Measurements from ENCODE around the gene LIMS2. TPM values are rescaled to one million over a fixed set of nuclear protein-coding genes. Genes with fewer than 3 reads are reported as not detected.

LIMS2 gene
- total and polyA plus RNA-seq, 2 of the 8 experiments (the other 6 are each of a cell fraction or from before 2014, with no cell fraction given) = 3.3 to 4.8 TPM

DNA sequence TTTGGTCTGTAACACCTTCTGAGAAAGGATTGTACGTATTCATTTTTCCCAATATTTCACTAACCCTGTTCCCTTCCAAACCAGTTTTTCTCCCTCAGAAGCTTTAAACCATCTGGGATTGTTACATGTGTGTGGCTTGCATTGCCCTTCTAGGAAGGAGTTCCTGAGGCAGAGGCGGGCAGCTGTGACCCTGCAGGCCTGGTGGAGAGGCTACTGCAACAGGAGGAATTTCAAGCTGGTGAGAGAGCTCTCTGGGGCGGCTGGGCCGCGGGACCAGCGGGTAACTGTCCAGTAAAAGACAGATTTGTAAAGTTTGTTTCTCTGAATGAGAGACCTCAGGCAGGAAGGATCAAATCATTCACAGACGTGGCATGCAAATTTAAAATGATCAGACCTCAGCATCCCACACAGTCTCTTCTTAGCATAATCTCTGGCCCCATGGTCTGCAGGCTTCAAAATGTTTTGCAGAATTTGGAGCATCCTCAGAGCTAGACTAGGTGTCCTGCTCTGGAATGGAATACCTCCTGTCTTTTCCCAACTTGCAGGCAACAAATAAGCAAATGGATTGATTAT, 69.6 kb downstream of the LIMS2 start:
- Histone ChIP-seq H4K20me1 (replicated peaks in 1 of 2; ENCODE audit: control insufficient read depth in 1 of 2, insufficient read depth in 2 of 2, low read length in 2 of 2) (no peaks in the 10 kb centered on the region), H4K5ac (ENCODE audit: insufficient read length, low read depth, low read length) (no peak overlapping the region), H3K9me3 (ENCODE audit: insufficient read depth in 2 of 2, low read depth in 1 of 2, low read length in 1 of 2) (no peaks in the 10 kb centered on the region; a peak in 1 of 4 replicates), H3K23ac (ENCODE audit: insufficient read length) (no peak overlapping the region), H3K18ac (ENCODE audit: extremely low read depth, low read length) (no peak overlapping the region), H2BK12ac (ENCODE audit: low read depth, low read length) (no peak overlapping the region), H3K9ac (replicated peaks in 1 of 4; ENCODE audit: extremely low read depth in 1 of 4, low read depth in 3 of 4, low read length in 3 of 4) (no peak overlapping the region), H2AK5ac (ENCODE audit: low read depth, low read length) (no peak overlapping the region), H3K4me3 (ENCODE audit: extremely low read depth in 1 of 4, insufficient read depth in 2 of 4, low read depth in 3 of 4, low read length in 4 of 4) (no peak overlapping the region), H2BK15ac (ENCODE audit: low read length) (no peak overlapping the region), H3K4me1 (replicated peaks in 1 of 4; ENCODE audit: control insufficient read depth in 3 of 4, insufficient read depth in 4 of 4, low read length in 3 of 4) (no peaks in the 10 kb centered on the region), H2BK120ac (replicated peaks; ENCODE audit: low read depth, low read length) (no peak overlapping the region), H4K8ac (ENCODE audit: extremely low read depth, insufficient read depth, low read length) (peak overlapping the region; percentile 43; the same call in 1 of the 2 replicates), H3K79me1 (ENCODE audit: low read depth, low read length) (no peaks in the 10 kb centered on the region), H3K4me2 (ENCODE audit: insufficient read depth in 1 of 2, low read depth in 2 of 2, low read length in 2 of 2) (no peak overlapping the region), H2BK5ac (ENCODE audit: low read depth, low read length) (no peak overlapping the region), H3K27me3 (replicated peaks in 1 of 4; ENCODE audit: control insufficient read depth in 3 of 4, extremely low read depth in 1 of 4, insufficient read depth in 3 of 4, low read length in 3 of 4) (peaks cover 0 to 2% (median 0%) of the 10 kb centered on the region in 4 experiments; a peak in 1 of 7 replicates), H3K27ac (ENCODE audit: low read depth, low read length) (no peak overlapping the region), H2AFZ (ENCODE audit: low read length) (no peak overlapping the region; the same call in 1 of the 2 replicates), H3K56ac (replicated peaks; ENCODE audit: insufficient read length, low read depth, low read length) (no peak overlapping the region), H3K36me3 (ENCODE audit: control insufficient read depth in 2 of 4, insufficient read depth in 4 of 4, low read length in 3 of 4) (no peaks in the 10 kb centered on the region), H3K23me2 (ENCODE audit: low read depth, low read length) (no peaks in the 10 kb centered on the region), H4K91ac (replicated peaks; ENCODE audit: insufficient read length, low read length) (no peak overlapping the region), H3K79me2 (ENCODE audit: control insufficient read depth in 1 of 2, insufficient read depth in 2 of 2, low read length in 2 of 2) (no peaks in the 10 kb centered on the region), H3K14ac (ENCODE audit: insufficient read length) (no peak overlapping the region), H3K4ac (replicated peaks; ENCODE audit: insufficient read length, low read depth, low read length) (no peak overlapping the region), H2BK20ac (ENCODE audit: low read length) (no peak overlapping the region)
- CTCF ChIA-PET (ENCODE audit: partially characterized antibody) = interaction anchor here (1.2 to 8.1 kb wide), 5 partner anchors 10 to 44 kb away, joined by 3 to 54 read pairs (median 4); no protein-coding TSS in a partner anchor
- no peak for FAIRE-seq
- POLR2A ChIA-PET (ENCODE audit: partially characterized antibody) = no interaction called here
- 88% methylated on average over 7 of the region's 7 CpGs; no CpG with 5 or more reads in 1 of the 2 experiments for WGBS, 2 experiments (ENCODE audit: extremely low coverage in 1 of 2, insufficient coverage in 1 of 2, insufficient read length in 1 of 2, insufficient replicate concordance in 2 of 2, low coverage in 1 of 2, low lambda C conversion rate in 2 of 2, missing lambda C conversion rate in 1 of 2)
- DNase-seq (ENCODE audit: low read depth in 1 of 2, low spot score in 2 of 2) = no peak
- TF ChIP-seq GTF2F1 (IDR thresholded peaks at IDR 0.05; ENCODE audit: borderline replicate concordance, low read depth, low read length) (no peak), MAFK (IDR thresholded peaks at IDR 0.05; ENCODE audit: low read depth, low read length) (no peak), POLR2AphosphoS5 (IDR thresholded peaks at IDR 0.05; ENCODE audit: low read depth, low read length) (no peak), EP300 (IDR thresholded peaks at IDR 0.05; ENCODE audit: borderline replicate concordance in 1 of 2, low read depth in 2 of 2, low read length in 2 of 2) (no peak), CEBPB (IDR thresholded peaks at IDR 0.05; ENCODE audit: low read depth, low read length) (no peak), HDAC2 (IDR thresholded peaks at IDR 0.05; ENCODE audit: borderline replicate concordance in 1 of 2, low read depth in 2 of 2, low read length in 2 of 2) (no peak), ASH2L (IDR thresholded peaks at IDR 0.05; ENCODE audit: low read length) (no peak), SIRT6 (IDR thresholded peaks at IDR 0.05; ENCODE audit: low read length) (no peak), CREB1 (IDR thresholded peaks at IDR 0.05) (no peak), CBX5 (IDR thresholded peaks at IDR 0.05; ENCODE audit: low read depth, low read length) (no peak), POU5F1 (IDR thresholded peaks at IDR 0.05; ENCODE audit: low read depth, low read length) (no peak), JUN (IDR thresholded peaks at IDR 0.05; ENCODE audit: low read depth, low read length) (no peak)
- TF ChIP-seq, protein P1, sequence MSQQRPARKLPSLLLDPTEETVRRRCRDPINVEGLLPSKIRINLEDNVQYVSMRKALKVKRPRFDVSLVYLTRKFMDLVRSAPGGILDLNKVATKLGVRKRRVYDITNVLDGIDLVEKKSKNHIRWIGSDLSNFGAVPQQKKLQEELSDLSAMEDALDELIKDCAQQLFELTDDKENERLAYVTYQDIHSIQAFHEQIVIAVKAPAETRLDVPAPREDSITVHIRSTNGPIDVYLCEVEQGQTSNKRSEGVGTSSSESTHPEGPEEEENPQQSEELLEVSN (IDR thresholded peaks at IDR 0.05) = no peak
